Tibial artery (tissue), 4 donors: ENCODE results near the gene KDM6B.

Experiments used
- DNase-seq, 2 donors: peaks; one replicate each; pipeline ENCODE4 v3.0.0-alpha.2; 2019
- H3K27ac ChIP-seq, 2 donors: fragments of 200-600 bp; sonication (generic) in 1 of 2; 1 replicate in 1 of 2; 2 replicates in 1 of 2; pipeline ENCODE4 v1.5.1; 2018 to 2019; ENCODE audit warnings: mild to moderate bottlenecking in 1 of 2
- H3K27me3 ChIP-seq, 2 donors: fragments of 200-600 bp; sonication (generic) in 1 of 2; one replicate each; pipeline versions ENCODE4 v1.5.1 to v1.6.0; 2016 to 2019
- H3K36me3 ChIP-seq, 3 donors: fragments of 200-600 bp; sonication (generic) in 2 of 3; one replicate each; pipeline ENCODE4 v1.5.1; 2016 to 2019; ENCODE audit warnings: mild to moderate bottlenecking in 2 of 3
- H3K4me1 ChIP-seq, 4 donors: fragments of 200-600 bp; sonication (generic) in 2 of 4; 1 replicate in 3 of 4; 2 replicates in 1 of 4; pipeline ENCODE4 v1.5.1; 2016 to 2019
- H3K4me3 ChIP-seq, 2 donors: fragments of 200-600 bp; sonication (generic) in 1 of 2; 1 replicate in 1 of 2; 2 replicates in 1 of 2; pipeline ENCODE4 v1.5.1; 2018 to 2019; ENCODE audit warnings: mild to moderate bottlenecking in 2 of 2
- H3K9me3 ChIP-seq, 3 donors: fragments of 200-600 bp; sonication (generic) in 1 of 3; one replicate each; pipeline ENCODE4 v1.5.1; 2016 to 2019
- intact Hi-C: fragments of 100-400 bp; cut with DNase I; formaldehyde crosslinking; loops from one replicate; pipeline ENCODE4 v1.15.0; 2023; ENCODE audit warnings: low total_unique reads
- TF ChIP-seq, protein P1 (sequence below), 2 experiments: fragments of 200-600 bp in 1 of 2; fragments of 450-650 bp in 1 of 2; IDR thresholded peaks; one replicate each; pipeline ENCODE4 v1.5.1; 2017 to 2019; ENCODE audit warnings: antibody characterized with exemption in 2 of 2, mild to moderate bottlenecking in 1 of 2, moderate library complexity in 1 of 2

Gene KDM6B, protein sequence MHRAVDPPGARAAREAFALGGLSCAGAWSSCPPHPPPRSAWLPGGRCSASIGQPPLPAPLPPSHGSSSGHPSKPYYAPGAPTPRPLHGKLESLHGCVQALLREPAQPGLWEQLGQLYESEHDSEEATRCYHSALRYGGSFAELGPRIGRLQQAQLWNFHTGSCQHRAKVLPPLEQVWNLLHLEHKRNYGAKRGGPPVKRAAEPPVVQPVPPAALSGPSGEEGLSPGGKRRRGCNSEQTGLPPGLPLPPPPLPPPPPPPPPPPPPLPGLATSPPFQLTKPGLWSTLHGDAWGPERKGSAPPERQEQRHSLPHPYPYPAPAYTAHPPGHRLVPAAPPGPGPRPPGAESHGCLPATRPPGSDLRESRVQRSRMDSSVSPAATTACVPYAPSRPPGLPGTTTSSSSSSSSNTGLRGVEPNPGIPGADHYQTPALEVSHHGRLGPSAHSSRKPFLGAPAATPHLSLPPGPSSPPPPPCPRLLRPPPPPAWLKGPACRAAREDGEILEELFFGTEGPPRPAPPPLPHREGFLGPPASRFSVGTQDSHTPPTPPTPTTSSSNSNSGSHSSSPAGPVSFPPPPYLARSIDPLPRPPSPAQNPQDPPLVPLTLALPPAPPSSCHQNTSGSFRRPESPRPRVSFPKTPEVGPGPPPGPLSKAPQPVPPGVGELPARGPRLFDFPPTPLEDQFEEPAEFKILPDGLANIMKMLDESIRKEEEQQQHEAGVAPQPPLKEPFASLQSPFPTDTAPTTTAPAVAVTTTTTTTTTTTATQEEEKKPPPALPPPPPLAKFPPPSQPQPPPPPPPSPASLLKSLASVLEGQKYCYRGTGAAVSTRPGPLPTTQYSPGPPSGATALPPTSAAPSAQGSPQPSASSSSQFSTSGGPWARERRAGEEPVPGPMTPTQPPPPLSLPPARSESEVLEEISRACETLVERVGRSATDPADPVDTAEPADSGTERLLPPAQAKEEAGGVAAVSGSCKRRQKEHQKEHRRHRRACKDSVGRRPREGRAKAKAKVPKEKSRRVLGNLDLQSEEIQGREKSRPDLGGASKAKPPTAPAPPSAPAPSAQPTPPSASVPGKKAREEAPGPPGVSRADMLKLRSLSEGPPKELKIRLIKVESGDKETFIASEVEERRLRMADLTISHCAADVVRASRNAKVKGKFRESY (N-terminal part only)

DNA sequence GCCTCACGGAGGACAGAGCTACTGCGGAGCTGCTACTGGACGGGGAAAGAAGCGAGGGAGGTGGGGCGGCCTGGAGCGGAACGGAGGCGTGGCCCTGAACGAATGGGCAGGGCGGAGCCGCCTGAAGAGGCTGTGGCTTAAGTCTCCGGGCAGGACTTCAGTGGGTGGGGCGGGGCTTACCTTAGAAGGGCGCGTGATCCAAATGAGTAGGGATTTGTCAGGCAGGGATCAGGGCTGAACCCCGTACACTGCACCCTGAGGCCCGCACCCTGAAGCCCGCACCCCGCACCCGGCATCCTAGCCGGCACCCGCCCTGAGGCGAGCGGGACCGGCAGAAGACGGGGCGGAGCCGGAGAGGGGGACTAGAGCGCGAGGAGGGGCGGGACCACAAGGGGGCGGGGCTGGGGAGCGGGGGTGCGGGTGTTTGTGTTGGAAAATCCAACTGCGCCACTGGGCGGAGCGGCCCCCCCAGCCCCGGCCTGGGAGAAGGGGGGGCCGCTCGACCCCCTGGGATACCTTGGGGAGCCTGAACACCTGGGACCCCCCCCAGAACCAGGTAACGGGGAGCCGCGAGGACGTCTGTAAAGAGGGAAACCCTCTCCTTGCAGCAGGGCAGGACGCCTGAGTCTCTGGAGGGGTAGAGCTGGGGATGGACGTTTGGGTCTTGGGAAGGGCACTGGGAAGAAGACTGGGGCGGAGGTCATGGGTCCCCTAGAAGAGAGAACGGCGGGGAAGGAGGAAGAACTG is at the start of gene KDM6B:
KDM6B (plus strand) TSS at position 423 of the 747 bp plus-strand sequence. CDS start 11,338 bp downstream, outside the sequence.
- Histone ChIP-seq H3K9me3 (no peaks in the 10 kb centered on the region), H3K4me1 (peaks cover 0 to 38% (median 31%) of the 10 kb centered on the region in 4 donors), H3K36me3 (no peaks in the 10 kb centered on the region), H3K4me3 (peak within 1 kb of the TSS; percentile 82 to 90), H3K27ac (peak within 1 kb of the TSS; percentile 96), H3K27me3 (peaks cover 0 to 27% of the 10 kb centered on the region in 2 donors)
- intact Hi-C loops: no loop called here
- TF ChIP-seq, protein P1, sequence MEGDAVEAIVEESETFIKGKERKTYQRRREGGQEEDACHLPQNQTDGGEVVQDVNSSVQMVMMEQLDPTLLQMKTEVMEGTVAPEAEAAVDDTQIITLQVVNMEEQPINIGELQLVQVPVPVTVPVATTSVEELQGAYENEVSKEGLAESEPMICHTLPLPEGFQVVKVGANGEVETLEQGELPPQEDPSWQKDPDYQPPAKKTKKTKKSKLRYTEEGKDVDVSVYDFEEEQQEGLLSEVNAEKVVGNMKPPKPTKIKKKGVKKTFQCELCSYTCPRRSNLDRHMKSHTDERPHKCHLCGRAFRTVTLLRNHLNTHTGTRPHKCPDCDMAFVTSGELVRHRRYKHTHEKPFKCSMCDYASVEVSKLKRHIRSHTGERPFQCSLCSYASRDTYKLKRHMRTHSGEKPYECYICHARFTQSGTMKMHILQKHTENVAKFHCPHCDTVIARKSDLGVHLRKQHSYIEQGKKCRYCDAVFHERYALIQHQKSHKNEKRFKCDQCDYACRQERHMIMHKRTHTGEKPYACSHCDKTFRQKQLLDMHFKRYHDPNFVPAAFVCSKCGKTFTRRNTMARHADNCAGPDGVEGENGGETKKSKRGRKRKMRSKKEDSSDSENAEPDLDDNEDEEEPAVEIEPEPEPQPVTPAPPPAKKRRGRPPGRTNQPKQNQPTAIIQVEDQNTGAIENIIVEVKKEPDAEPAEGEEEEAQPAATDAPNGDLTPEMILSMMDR (IDR thresholded peaks at IDR 0.05): no peak
- DNase-seq: peak; percentile 96 to 97

DNA sequence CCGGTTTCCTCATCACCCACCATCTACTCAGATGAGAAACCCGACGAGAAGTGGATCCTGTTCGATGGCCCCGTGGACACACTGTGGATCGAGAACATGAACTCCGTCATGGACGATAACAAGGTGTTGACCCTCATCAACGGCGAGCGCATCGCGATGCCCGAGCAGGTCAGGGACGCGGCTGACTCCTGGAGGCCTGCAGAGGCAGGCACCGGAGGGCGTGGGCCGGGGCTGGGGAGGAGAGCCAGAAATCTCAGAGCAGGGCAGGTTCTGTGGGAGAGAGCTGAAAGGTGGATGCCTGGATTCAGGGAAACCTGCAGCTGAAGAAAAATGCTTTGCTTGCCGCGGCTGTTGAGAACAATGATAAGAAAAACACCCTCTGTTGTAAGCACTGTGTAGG is 47.2 kb upstream of the KDM6B start:
- TF ChIP-seq, protein P1 (IDR thresholded peaks at IDR 0.05): no peak
- Histone ChIP-seq H3K4me1 (no peaks in the 10 kb centered on the region), H3K9me3 (no peaks in the 10 kb centered on the region), H3K4me3 (no peak overlapping the region), H3K27ac (no peak overlapping the region), H3K36me3 (no peaks in the 10 kb centered on the region), H3K27me3 (no peaks in the 10 kb centered on the region)
- intact Hi-C loops: no loop called here
- no peak for DNase-seq

DNA sequence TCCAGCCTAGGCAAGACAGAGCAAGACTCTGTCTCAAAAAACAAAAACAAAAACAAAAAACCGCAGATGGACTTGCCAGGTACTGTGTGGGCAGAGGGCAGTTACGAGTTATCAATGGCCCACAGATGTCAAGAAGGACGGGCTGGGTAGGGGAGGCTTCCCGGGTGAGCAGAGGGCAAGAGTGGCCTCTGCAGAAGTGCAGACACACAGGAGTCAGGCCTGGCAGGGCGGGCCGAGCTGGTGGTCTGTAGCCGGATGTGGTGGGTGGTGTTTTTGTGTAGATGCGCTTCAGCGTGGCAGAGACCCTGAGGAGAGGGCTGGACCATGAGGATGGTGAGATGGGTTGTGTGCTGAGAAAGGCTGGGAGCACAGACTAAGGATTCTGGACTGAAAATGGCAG is 44.9 kb upstream of the KDM6B start:
- Histone ChIP-seq H3K4me3 (no peak overlapping the region), H3K27me3 (no peaks in the 10 kb centered on the region), H3K27ac (no peak overlapping the region), H3K4me1 (no peaks in the 10 kb centered on the region), H3K9me3 (no peaks in the 10 kb centered on the region), H3K36me3 (no peaks in the 10 kb centered on the region)
- intact Hi-C loops: no loop called here
- TF ChIP-seq, protein P1 (IDR thresholded peaks at IDR 0.05): no peak
- DNase-seq: no peak

DNA sequence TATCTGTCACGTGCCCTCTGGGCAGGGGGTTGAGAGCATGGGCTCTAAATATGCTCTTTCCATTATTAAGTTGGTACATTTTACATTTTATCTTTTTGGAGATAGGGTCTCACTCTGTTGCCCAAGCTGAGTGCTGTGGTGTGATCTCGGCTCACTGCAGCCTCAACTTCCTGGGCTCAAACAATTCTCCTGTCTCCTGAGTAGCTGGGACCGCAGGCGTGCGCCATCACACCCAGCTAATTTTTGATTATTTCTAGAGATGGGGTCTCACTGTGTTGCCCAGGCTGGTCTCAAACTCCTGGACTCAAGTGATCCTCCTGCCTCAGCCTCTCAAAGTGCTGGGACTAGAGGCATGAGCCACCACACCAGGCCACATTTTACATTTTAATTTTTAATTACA is 43.9 kb upstream of the KDM6B start:
- Histone ChIP-seq H3K9me3 (no peaks in the 10 kb centered on the region), H3K4me3 (no peak overlapping the region), H3K27ac (no peak overlapping the region), H3K36me3 (no peaks in the 10 kb centered on the region), H3K27me3 (no peaks in the 10 kb centered on the region), H3K4me1 (no peaks in the 10 kb centered on the region)
- intact Hi-C loops: no loop called here
- no peak for DNase-seq
- TF ChIP-seq, protein P1 (IDR thresholded peaks at IDR 0.05): no peak

DNA sequence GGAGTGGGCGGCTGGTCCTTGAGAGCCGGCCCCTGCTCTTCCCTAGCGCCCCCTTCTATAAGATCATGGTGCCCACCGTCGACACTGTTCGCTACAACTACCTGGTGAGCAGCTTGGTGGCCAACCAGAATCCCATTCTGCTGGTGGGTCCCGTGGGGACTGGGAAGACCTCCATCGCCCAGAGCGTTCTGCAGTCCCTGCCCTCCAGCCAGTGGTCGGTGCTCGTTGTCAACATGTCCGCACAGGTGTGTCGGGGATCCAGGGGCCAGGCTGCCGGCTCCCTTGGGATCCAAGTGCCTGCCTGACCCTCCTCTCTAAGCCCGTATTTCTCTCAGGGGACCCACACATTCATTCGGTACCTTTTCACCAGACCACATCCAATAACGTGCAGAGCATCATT is 41.4 kb upstream of the KDM6B start:
- Histone ChIP-seq H3K4me3 (no peak overlapping the region), H3K4me1 (no peaks in the 10 kb centered on the region), H3K9me3 (no peaks in the 10 kb centered on the region), H3K27ac (no peak overlapping the region), H3K36me3 (no peaks in the 10 kb centered on the region), H3K27me3 (peaks cover 0 to 2% of the 10 kb centered on the region in 2 donors)
- TF ChIP-seq, protein P1 (IDR thresholded peaks at IDR 0.05): no peak
- DNase-seq: no peak
- intact Hi-C loops: no loop called here
